Measurements from ENCODE around the gene ARMCX2. TPM values are rescaled to one million over a fixed set of nuclear protein-coding genes. Genes with fewer than 3 reads are reported as not detected.

Gene ARMCX2
- total and polyA plus RNA-seq, 4 donors: 10.0 to 65.4 (median 39.4) TPM

DNA sequence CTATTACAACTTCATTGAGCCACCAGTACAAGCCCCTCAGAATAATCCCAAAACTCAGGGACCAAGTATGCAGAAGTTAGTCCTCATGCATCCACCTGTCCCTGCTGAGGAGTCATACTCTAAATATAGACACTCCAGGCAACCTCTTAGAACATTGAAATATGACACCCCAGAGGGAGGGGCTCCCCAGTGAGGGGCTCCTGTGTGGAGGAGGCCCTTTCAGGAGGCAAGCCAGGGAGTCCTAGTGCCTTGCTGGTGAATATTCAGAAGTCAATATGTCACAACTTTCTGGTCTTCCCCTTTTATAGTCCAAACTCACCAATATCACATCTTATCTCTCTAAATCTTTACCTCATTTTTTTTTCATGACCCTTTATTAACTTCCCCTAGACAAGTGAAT is 40.3 kb downstream of the ARMCX2 start:
- no peaks in the 10 kb centered on the region for H3K36me3 ChIP-seq (ENCODE audit: control insufficient read depth in 1 of 2, insufficient read depth in 2 of 2, low read length in 1 of 2)
- H3K27ac ChIP-seq (ENCODE audit: low read depth in 1 of 2, low read length in 2 of 2): no peak overlapping the region
- intact Hi-C loops (cut with DNase I): no loop called here
- ATAC-seq (ENCODE audit: low FRiP score) (no peak), DNase-seq (no peak)
- no peaks in the 10 kb centered on the region for H3K4me1 ChIP-seq (ENCODE audit: control insufficient read depth in 1 of 2, insufficient read depth in 2 of 2, low read length in 2 of 2)
- H3K4me3 ChIP-seq (ENCODE audit: low read length in 2 of 2): no peak overlapping the region
- H3K9me3 ChIP-seq (ENCODE audit: control insufficient read depth, low read length): no peaks in the 10 kb centered on the region
- H3K27me3 ChIP-seq (ENCODE audit: control insufficient read depth in 1 of 2, insufficient read depth in 2 of 2, low read length in 1 of 2): no peaks in the 10 kb centered on the region

DNA sequence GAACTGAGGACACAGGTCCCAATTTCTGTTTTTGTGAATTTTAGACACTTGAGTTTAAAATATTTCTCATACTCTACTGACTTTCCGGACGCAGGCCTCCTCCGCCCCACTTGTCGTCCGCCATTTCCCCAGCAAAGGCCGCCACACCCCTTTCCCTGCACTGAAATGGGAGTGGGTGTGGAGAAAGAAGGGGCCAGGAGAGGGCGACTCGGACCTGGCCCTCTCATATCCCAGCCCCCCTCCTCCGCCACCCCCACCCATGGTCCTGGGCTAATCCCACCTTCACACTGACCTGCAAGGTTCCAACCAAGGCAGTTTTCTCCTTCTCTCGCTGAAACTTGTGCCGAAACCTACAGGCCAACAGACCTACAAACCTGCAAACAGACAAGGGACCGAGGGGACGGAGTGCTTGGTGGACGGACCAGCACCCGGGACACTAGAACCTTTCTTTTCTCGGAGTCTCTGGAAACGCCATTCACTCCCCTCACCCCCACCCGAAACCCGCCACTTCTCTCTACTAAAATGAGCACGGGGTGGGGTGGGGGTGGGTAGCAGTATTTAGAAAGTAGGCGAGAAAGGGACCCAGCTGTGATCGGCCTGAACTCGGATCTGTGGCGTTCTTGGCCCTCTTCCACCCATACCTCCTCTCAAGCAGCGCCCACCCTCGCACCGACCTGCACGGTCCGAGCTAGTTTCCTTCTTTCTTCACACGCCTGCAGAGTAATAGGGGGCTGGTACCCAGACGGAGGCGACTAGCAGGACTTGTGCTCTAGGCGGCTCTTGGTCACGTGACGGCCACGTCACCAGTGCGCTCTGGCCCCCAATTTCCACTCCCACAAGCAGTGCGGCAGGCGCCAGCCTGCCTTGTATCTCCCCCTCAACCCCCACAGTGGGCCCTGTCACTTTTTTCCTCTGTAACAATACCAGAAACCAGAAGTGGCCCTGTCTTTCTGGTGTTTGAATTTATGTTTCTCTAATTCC is 42.1 kb downstream of the ARMCX2 start, which contains the start of gene ARMCX6:
Gene ARMCX6 (minus strand): TSS at position 790 of the 981 bp plus-strand sequence. CDS start 1,380 bp downstream, outside the sequence.
- intact Hi-C loops (cut with DNase I): no loop called here
- H3K9me3 ChIP-seq (ENCODE audit: control insufficient read depth, low read length): no peaks in the 10 kb centered on the region
- peak; percentile 87 to 93 for DNase-seq
- WGBS, 2 donors: 0 to 26% methylated on average over 38 to 39 of the region's 39 CpGs
- peak within 1 kb of the TSS in 1 of 2 donors; percentile 30 for H3K27ac ChIP-seq (ENCODE audit: low read depth in 1 of 2, low read length in 2 of 2)
- ATAC-seq (ENCODE audit: low FRiP score): peak; percentile 92
- H3K36me3 ChIP-seq (ENCODE audit: control insufficient read depth in 1 of 2, insufficient read depth in 2 of 2, low read length in 1 of 2): no peaks in the 10 kb centered on the region
- H3K27me3 ChIP-seq (ENCODE audit: control insufficient read depth in 1 of 2, insufficient read depth in 2 of 2, low read length in 1 of 2): no peaks in the 10 kb centered on the region
- H3K4me1 ChIP-seq (ENCODE audit: control insufficient read depth in 1 of 2, insufficient read depth in 2 of 2, low read length in 2 of 2): no peaks in the 10 kb centered on the region
- peak within 1 kb of the TSS; percentile 37 to 81 for H3K4me3 ChIP-seq (ENCODE audit: low read length in 2 of 2)

DNA sequence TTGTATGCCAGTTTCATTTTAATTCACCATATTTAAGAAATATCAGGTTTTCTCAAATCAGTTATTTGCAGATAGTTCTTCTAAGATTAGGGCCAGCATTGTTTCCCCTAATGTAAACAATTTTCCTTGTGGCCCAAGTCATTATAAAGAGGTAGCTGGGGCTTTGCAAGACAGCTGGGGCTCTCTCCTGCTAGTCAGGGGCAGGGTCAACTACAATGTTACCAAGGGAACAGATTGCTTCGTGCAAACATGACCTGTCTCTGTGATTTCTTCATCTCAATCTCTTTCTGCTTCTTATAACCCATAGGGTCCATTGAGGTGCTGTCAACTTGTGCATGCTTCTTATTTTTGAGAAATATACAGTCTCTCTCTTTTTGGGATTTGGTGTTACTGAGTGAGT is 53.9 kb downstream of the ARMCX2 start:
- WGBS, 2 donors: 15 to 20% methylated on average over 1 of the region's 1 CpG

More for the DNA sequence above, 53.9 kb downstream of the ARMCX2 start:
- intact Hi-C loops (cut with DNase I): no loop called here
- Histone ChIP-seq H3K27me3 (ENCODE audit: control insufficient read depth in 1 of 2, insufficient read depth in 2 of 2, low read length in 1 of 2) (no peaks in the 10 kb centered on the region), H3K9me3 (ENCODE audit: control insufficient read depth, low read length) (no peaks in the 10 kb centered on the region), H3K27ac (ENCODE audit: low read depth in 1 of 2, low read length in 2 of 2) (no peak overlapping the region), H3K36me3 (ENCODE audit: control insufficient read depth in 1 of 2, insufficient read depth in 2 of 2, low read length in 1 of 2) (no peaks in the 10 kb centered on the region), H3K4me3 (ENCODE audit: low read length in 2 of 2) (no peak overlapping the region), H3K4me1 (ENCODE audit: control insufficient read depth in 1 of 2, insufficient read depth in 2 of 2, low read length in 2 of 2) (no peaks in the 10 kb centered on the region)
- no peak for ATAC-seq (ENCODE audit: low FRiP score)
- no peak for DNase-seq

Other genes with a start within 250 kb of the ARMCX2 start
- 10 to 100 TPM; 18.9 to 28.6 TPM for gene ARMCX4, start 174.4 kb downstream of the ARMCX2 start, total RNA-seq
- 10 to 100 TPM in 1 of 2 donors, 1 to 10 TPM in 1; 2.6 to 16.5 TPM for gene ARMCX4, start 174.4 kb downstream of the ARMCX2 start, polyA plus RNA-seq
- gene ARMCX1, start 109.3 kb downstream of the ARMCX2 start, total RNA-seq: 10 to 100 TPM; 31.5 to 32.9 TPM
- gene ARMCX1, start 109.3 kb downstream of the ARMCX2 start, polyA plus RNA-seq: 10 to 100 TPM; 27.2 to 33.5 TPM
- gene ARMCX6, start 41.9 kb downstream of the ARMCX2 start, total RNA-seq: 10 to 100 TPM; 24.2 to 38.3 TPM
- gene ARMCX6, start 41.9 kb downstream of the ARMCX2 start, polyA plus RNA-seq: 10 to 100 TPM; 14.8 to 42.7 TPM
- 10 to 100 TPM; 59.8 to 66.1 TPM for gene ARMCX3, start 36.7 kb downstream of the ARMCX2 start, total RNA-seq
- 10 to 100 TPM; 45.0 to 51.5 TPM for gene ARMCX3, start 36.7 kb downstream of the ARMCX2 start, polyA plus RNA-seq